SW480 (cell line): ENCODE measurements around the gene GRB10.

Experiments used
- DNase-seq: peaks from one replicate; pipeline ENCODE4 v3.0.0-alpha.2; 2016; ENCODE audit warnings: low spot score

GRB10 gene

DNA sequence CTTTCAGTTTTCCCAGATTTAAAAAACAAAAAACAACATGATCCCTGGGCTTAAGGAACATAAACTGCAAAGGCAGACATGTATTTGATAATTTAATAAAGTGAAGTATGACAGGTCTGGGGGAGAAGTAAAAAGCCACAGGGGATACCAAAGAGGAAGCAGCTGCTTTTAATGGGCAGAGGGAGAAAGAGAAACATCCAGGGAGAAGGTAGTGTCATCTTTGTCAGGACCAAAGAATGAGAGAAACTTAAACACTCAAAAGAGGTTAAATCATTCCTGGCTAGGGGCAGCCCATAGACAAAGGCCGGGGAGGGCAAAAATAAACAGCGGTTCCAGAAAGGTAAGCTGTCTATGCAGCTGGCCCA, 94.5 kb downstream of the GRB10 start:
- no peak for DNase-seq

DNA sequence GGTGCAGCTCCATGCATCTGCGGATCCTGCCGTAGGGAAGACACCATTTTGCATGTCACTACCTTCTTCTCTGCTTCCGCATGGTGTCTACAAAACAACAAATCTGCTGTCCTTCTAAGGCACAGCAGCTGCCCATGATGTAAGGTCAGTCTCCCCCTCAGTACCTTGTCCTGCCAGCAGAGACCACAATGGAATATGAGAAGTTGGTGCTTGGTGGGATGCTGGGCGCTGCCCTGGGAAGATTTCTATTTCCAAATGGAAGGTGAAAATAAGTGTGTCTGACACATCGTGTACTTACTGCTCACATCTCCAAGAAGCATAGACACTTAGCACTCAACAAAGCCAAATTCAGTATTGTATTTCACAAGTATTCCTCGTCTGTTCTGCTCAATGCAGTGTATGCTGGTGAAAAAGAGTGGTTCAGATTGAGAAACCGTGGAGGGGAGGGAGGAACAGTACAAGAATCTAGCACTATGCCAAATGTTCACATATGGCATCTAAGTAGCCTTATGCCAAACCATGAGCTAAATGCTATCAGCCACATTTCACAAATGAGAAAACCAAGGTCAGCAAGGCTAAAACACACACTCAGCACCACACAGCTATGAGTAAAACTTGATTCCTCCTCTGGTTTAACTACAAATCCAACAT, 95.0 kb downstream of the GRB10 start:
- DNase-seq = no peak

GRCh38 chr7:50687096-50687495, 95.6 kb downstream of the GRB10 start:
- DNase-seq = no peak

DNA sequence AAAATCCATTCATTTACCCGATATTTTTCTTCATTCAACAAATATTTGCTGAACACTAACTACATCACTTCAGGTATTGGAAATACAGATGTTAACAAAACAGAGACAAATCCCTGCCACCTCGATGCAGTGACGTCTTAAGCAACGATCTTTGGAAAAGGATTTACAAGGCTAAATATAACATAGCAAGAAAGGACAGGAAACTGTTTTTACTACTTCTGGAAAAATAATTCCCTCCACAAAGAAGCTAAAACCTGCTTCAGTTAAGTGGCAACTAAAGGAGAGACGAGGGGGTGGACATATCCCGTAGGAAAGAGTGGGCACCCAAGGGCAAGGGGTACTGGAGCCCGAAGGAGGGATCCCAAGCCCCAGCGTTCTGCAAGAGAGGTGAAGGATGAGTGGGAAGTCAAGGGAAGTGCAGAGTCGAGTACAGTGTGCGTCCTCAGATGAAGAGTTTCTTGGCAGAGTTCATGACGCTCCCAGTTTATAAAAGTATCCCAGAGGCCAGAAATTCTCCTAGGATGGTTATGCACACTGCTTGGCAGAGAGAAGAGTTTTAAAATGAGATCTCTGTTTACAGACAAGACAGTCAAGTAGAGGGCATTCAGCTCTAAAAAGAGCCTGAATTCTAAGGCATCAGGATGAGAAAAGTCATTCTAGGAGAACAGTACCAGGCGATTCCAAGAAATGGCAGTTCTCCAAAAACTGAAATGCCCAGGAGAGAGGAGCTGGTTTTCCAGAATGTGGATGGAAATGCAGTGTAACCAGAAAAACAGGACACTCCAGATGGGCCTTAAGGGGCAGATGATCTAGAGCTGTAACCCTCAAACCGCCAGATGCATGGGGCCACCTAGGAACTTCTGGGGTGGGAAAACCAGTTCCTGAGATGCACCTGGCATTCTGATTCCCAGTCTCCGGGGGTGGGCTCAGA, 97.3 kb downstream of the GRB10 start:
- DNase-seq = no peak

GRCh38 chr7:50684713-50685075, 98.0 kb downstream of the GRB10 start:
- DNase-seq = no peak

- no peak for DNase-seq
Measured at GRCh38 chr7:50684011-50684712, 98.5 kb downstream of the GRB10 start.

- DNase-seq = no peak
Measured at GRCh38 chr7:50682573-50682972, 100.1 kb downstream of the GRB10 start.

- DNase-seq = no peak
Measured at GRCh38 chr7:50682079-50682478, 100.6 kb downstream of the GRB10 start.

- DNase-seq = no peak
Measured at GRCh38 chr7:50681432-50682045, 101.2 kb downstream of the GRB10 start.

DNA sequence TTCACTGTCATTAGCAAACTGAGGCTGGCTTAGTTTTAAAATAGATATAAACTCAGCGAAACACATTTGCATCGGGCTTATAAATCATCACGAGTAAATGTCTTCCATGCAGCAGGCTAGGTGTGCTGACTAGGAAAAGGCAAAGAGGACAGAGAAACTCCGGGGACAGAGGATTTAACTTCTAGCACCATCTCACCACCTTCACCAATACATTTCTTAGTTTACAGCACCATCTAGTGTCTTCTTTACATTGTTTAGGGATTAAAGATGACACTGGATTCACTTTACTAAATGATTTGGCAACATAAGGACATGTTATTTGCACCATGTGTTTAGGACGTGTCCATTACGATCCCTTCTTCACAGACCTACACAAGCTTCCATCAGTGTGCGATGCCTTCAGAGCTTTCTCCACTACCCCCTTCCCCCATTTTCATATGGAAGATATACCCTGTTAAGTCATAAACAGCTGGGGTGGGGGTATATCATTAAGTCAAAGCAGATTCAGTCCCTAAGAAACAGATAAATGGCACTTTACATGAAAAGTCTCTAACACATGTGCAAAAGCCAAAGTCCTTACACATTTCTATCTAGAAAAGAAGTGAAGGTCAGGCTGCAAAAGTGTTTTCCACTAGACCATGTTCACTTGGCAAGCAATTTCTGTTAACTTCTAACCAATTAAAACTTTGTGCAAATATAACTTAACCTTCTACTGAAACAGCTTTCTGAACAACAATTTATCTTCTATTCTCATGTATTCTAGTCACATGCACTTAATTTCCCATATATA, 103.3 kb downstream of the GRB10 start:
- peak; percentile 82 for DNase-seq

GRCh38 chr7:50678586-50678985, 104.1 kb downstream of the GRB10 start:
- DNase-seq = no peak

DNA sequence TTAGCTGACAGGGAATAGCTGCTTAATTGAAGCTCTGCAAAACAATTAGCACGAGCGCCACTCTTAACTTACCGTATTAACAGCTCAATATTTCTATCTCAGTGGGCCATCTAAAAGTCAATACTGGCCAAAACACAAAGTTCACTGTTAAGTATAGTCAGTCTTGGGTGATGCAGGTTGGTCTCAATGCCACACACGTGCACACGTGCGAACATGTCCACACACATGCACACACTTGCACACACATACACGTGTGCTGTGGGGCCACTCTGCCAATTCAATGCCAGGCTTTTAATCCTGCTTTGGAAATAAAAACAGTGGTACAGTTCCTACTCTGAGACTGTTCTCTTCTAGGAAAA, 105.1 kb downstream of the GRB10 start:
- DNase-seq = no peak

DNA sequence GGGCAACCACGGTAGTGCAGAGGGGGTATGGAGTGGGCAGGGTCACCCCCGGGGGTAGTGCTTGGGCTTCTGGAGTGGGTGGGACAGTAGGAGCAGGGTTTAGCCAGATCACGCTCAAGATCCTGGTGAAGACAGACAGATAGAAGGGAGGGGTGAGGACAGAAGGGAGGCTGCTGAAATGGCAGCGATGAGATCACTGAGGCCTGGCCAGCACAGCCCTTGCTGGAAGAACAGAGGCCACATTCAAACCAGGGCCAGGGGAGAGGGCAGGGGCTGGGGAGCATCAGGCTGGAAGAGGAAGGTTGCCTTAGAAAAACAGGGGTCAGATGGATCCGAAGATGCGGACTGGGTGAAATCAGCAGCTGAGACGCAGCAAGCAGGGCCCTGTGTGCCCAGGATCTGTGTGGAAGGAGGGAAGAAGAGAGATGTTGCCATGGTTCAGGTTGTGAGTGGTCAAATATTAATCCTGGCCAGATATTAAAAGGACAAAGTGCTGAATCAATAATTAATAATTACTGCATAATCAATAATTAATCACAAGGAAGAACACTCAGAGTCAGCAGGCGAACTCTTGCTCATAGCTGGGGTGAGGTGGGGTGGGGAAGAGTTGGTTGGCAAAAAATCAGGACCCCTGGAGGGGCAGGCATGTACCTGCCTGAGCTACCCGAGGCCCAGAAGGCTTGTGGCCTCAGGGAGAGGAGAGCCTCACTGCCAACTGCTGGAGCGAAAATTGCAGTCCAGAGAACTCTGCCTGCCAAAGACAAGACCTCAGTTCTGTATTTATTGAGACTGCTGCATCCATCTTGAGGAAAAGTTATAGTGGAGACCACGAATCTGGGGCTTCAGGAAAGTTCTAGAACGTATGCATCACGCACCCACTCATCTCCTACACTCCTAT, 105.7 kb downstream of the GRB10 start:
- DNase-seq = no peak

- DNase-seq = no peak
Measured at GRCh38 chr7:50676079-50676478, 106.6 kb downstream of the GRB10 start.

DNA sequence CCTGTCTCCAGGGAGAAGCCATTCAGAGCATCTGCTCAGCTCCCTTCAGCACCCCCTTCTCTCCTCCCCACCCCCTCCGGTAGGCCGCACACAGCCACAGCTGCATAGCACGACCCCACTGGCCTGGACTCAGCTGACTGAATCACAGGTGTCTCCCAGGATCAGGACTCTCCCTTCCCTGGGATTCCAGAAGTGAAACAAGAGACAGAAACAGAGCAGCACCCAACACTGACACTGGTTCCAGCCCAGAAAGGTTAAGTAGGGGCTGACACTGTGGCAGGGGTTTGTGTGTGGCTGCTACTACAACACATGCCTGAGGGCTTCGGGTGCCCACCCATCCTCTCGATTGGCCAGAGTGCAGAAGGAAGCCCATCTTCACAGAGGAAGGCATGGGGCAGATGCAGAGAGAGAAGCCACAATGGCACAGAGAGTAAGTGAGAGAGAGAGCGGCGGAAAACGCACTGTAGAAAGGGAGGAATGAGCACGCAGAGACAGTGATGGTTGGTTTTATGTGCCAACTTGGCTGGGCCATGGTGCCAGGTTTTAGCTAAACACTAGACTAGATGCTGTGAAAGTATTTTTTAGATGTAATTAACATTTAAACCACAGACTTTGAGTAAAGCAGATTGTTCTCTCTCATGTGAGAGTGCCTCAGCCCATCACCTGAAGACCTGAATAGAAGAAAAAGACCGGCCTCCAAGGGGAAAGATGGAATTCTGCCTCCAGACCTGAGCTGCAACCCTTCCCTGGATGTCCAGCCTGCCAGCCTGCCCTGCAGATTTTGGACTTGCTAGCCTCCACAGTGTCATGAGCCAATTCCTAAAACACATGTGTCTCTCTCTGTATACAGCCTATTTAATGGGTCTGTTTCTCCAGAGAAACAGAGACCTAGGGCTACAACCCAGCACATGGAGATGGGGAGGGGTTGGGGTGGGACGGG, 107.5 kb downstream of the GRB10 start:
- DNase-seq = no peak

- DNase-seq = no peak
Measured at GRCh38 chr7:50674299-50674698, 108.4 kb downstream of the GRB10 start.

DNA sequence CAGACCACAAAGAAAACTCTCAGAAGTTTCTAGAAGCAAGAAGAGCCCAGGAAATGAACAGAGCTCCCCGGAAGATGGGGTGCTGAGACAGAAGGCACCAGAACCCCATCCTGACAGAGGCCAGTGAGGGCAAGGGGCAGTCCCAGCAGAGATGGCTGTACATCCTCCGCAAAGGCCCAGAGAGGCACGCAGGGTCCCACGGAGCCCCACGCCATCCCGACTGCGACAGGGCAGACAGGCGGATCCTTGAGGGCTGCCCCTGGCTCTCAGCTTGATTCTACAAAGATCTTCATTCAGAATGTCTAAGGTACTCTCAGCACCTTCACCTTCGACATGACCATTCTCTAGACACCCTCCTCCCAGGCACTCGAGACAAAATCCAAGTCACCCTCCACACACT, 109.6 kb downstream of the GRB10 start:
- no peak for DNase-seq

DNA sequence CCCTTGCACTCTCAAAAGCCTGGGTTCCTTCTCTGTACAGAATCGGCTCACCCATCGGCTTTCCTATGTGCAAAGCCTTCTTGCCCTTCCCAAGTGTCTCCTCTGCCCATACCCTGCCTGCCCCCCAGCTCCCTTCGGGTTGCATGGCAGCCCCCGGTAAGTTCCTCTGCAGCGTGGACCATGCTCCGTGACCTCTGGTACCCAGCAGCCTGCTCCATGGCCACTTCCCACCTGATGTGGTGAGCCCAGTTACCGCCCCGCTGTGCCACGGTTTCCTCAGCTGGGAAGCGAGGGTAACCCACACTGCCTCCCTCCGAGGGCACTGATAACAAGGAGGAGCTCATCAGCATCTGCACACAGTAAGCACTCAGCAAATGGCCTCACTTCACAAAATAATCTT, 110.7 kb downstream of the GRB10 start:
- DNase-seq = no peak

- no peak for DNase-seq
Measured at GRCh38 chr7:50671386-50671785, 111.3 kb downstream of the GRB10 start.

GRCh38 chr7:50669890-50670289, 112.8 kb downstream of the GRB10 start:
- DNase-seq = no peak
